Tibial nerve (tissue), 4 donors: ENCODE results near the gene SYNCRIP.

Source experiments
- EP300 ChIP-seq, 2 donors: sonication (generic); formaldehyde crosslinking; IDR thresholded peaks; one replicate each; pipeline ENCODE4 v1.6.1; 2017; ENCODE audit warnings: antibody characterized with exemption in 2 of 2, mild to moderate bottlenecking in 1 of 2
- POLR2A ChIP-seq, 2 donors: fragments of 450-650 bp; IDR thresholded peaks; one replicate each; pipeline ENCODE4 v1.6.1; 2017; ENCODE audit warnings: antibody characterized with exemption in 2 of 2, mild to moderate bottlenecking in 2 of 2, moderate library complexity in 2 of 2
- TF ChIP-seq, protein P1 (sequence below), 5 experiments: fragments of 200-600 bp in 3 of 5; fragments of 450-650 bp in 2 of 5; sonication (generic) in 3 of 5; IDR thresholded peaks; one replicate each; pipeline ENCODE4 v1.5.1; 2016 to 2019; ENCODE audit warnings: antibody characterized with exemption in 5 of 5, mild to moderate bottlenecking in 3 of 5, moderate library complexity in 2 of 5

DNA sequence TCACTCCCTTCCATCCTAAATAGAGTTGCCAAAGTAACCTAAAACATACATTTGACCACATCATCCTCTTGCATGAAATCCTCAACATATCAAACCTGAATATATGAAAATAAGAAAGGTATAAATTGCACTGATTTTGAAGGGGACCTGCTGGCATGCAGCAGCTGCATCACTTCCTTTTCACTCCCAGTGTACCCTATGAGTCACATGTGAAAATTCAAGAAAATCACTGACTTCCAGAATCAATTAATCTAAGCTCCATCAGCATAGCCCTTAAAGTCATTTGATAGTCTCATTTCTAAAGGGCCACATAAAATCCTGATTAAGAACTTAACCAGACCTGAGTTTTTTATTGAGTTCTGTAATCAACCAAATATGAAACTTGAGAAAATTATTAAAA lies 73.4 kb downstream of the SYNCRIP start:
- TF ChIP-seq, protein P1, sequence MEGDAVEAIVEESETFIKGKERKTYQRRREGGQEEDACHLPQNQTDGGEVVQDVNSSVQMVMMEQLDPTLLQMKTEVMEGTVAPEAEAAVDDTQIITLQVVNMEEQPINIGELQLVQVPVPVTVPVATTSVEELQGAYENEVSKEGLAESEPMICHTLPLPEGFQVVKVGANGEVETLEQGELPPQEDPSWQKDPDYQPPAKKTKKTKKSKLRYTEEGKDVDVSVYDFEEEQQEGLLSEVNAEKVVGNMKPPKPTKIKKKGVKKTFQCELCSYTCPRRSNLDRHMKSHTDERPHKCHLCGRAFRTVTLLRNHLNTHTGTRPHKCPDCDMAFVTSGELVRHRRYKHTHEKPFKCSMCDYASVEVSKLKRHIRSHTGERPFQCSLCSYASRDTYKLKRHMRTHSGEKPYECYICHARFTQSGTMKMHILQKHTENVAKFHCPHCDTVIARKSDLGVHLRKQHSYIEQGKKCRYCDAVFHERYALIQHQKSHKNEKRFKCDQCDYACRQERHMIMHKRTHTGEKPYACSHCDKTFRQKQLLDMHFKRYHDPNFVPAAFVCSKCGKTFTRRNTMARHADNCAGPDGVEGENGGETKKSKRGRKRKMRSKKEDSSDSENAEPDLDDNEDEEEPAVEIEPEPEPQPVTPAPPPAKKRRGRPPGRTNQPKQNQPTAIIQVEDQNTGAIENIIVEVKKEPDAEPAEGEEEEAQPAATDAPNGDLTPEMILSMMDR (IDR thresholded peaks at IDR 0.05), result no peak
- TF ChIP-seq POLR2A (IDR thresholded peaks at IDR 0.05), result no peak
- TF ChIP-seq EP300 (IDR thresholded peaks at IDR 0.05), result no peak
